Muscle of leg (tissue), 11 donors: Measurements from ENCODE around the gene CMIP. TPM values are rescaled to one million over a fixed set of nuclear protein-coding genes. Genes with fewer than 3 reads are reported as not detected.

Experiments used
- DNase-seq: peaks from one replicate; pipeline ENCODE4 v3.0.0; 2013
- H3K27ac ChIP-seq: one replicate; pipeline ENCODE4 v1.5.1; 2013; ENCODE audit warnings: mild to moderate bottlenecking, low read length, control low read depth
- H3K27me3 ChIP-seq: one replicate; pipeline ENCODE4 v1.6.1; 2013; ENCODE audit warnings: low read length; ENCODE audit not compliant: control insufficient read depth, insufficient read depth
- H3K36me3 ChIP-seq: one replicate; pipeline ENCODE4 v1.6.1; 2013; ENCODE audit warnings: low read length; ENCODE audit not compliant: control insufficient read depth, insufficient read depth
- H3K4me1 ChIP-seq: one replicate; pipeline ENCODE4 v1.6.1; 2013; ENCODE audit warnings: low read length; ENCODE audit not compliant: control insufficient read depth, insufficient read depth
- H3K4me3 ChIP-seq: one replicate; pipeline ENCODE4 v1.5.1; 2013; ENCODE audit warnings: low read length, control low read depth
- H3K9me3 ChIP-seq: replicated peaks from 2 replicates; pipeline ENCODE4 v1.6.1; 2013; ENCODE audit warnings: low read depth, low read length; ENCODE audit not compliant: control insufficient read depth
- WGBS: methylation state at CpG from one replicate; pipeline ENCODE4 v1.1.5; 2013; ENCODE audit warnings: missing lambda C conversion rate; ENCODE audit not compliant: insufficient coverage; 5-methylcytosine and 5-hydroxymethylcytosine counted together
- polyA plus RNA-seq, 8 donors: library from polyadenylated mRNA; unstranded; fragments of 120-200 nt; gene quantifications; one replicate each; pipeline versions ENCODE4 v1.2.1 to v1.2.3, GENCODE V29; 2013; ENCODE audit warnings: inconsistent platforms in 1 of 8, low replicate concordance in 1 of 8; ENCODE audit not compliant: insufficient read length in 8 of 8, insufficient read depth in 1 of 8
- total RNA-seq: library from RNA; stranded (reverse); fragments of 120-200 nt; gene quantifications from one replicate; pipeline ENCODE4 v1.2.4, GENCODE V29; 2013

The CMIP gene
- total and polyA plus RNA-seq, 9 donors: 5.5 to 24.3 (median 18.8) TPM

GRCh38 chr16:81668243-81669097, 223.9 kb downstream of the CMIP start:
- DNase-seq: no peak
- Histone ChIP-seq H3K36me3 (peaks cover 55% of the 10 kb centered on the region), H3K27me3 (no peaks in the 10 kb centered on the region), H3K4me3 (no peak overlapping the region), H3K9me3 (no peaks in the 10 kb centered on the region), H3K27ac (no peak overlapping the region), H3K4me1 (peaks cover 17% of the 10 kb centered on the region)
- 64% methylated on average over 23 of the region's 23 CpGs for WGBS

GRCh38 chr16:81669473-81670350, 225.1 kb downstream of the CMIP start:
- Histone ChIP-seq H3K9me3 (no peaks in the 10 kb centered on the region), H3K27ac (no peak overlapping the region), H3K4me3 (no peak overlapping the region), H3K4me1 (peaks cover 17% of the 10 kb centered on the region), H3K36me3 (peaks cover 54% of the 10 kb centered on the region), H3K27me3 (no peaks in the 10 kb centered on the region)
- 96% methylated on average over 16 of the region's 23 CpGs for WGBS
- DNase-seq: no peak

- 91% methylated on average over 12 of the region's 14 CpGs for WGBS
- Histone ChIP-seq H3K4me1 (peaks cover 20% of the 10 kb centered on the region), H3K9me3 (no peaks in the 10 kb centered on the region), H3K27me3 (no peaks in the 10 kb centered on the region), H3K36me3 (peaks cover 52% of the 10 kb centered on the region), H3K4me3 (no peak overlapping the region), H3K27ac (no peak overlapping the region)
- no peak for DNase-seq
These were observed 227.4 kb downstream of the CMIP start for GRCh38 chr16:81671738-81672597.

GRCh38 chr16:81673432-81673831, 228.8 kb downstream of the CMIP start:
- no peak for DNase-seq
- no peaks in the 10 kb centered on the region for H3K9me3 ChIP-seq
- H3K27ac ChIP-seq: no peak overlapping the region
- peaks cover 55% of the 10 kb centered on the region for H3K36me3 ChIP-seq
- H3K4me1 ChIP-seq: peaks cover 11% of the 10 kb centered on the region
- H3K27me3 ChIP-seq: no peaks in the 10 kb centered on the region
- H3K4me3 ChIP-seq: no peak overlapping the region
- WGBS: 83% methylated on average over 2 of the region's 7 CpGs

- H3K27me3 ChIP-seq: no peaks in the 10 kb centered on the region
- peaks cover 57% of the 10 kb centered on the region for H3K36me3 ChIP-seq
- peaks cover 15% of the 10 kb centered on the region for H3K4me1 ChIP-seq
- 74% methylated on average over 3 of the region's 3 CpGs for WGBS
- no peaks in the 10 kb centered on the region for H3K9me3 ChIP-seq
- no peak for DNase-seq
- H3K27ac ChIP-seq: no peak overlapping the region
- no peak overlapping the region for H3K4me3 ChIP-seq
These were observed 231.1 kb downstream of the CMIP start for GRCh38 chr16:81675662-81676061.

DNA sequence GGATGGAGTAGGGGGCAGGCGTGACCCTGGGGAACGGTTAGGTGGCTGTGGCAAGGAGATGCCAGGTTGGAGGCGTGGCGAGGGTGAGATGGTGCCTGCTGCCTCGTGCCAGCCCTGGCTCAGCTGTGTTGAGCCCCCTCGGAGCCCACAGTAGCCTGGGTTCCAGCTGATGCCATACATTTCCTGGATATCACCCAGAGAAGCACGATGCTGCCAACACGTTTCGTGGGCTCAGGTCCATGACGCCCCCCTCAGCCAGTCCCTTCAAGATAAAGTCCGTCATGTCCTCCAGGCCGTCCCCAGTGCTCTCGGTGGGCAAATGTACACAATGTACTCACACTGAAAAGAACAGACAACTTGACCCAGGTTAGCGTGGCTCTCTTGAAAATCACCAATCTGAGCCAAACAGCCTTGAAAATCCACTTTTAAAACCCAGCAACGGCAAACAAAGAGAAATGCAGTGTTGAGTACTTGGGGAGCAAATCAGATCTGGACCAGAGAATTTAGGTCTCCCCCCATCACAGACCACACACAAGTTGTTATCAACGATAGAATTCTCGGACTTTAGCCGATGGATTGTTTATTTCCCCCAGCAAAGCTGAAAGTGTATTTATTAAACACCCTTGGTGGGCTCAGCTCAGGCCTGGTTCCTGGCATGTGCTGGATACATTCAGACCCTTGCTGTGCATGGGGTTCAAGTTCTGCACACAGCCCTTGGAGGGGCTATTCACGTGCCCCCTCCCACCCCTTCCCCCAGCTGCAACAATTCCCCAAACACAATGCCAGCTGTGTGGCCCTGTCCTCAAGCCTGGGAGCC, 231.7 kb downstream of the CMIP start:
- no peak for DNase-seq
- WGBS: 68% methylated on average over 12 of the region's 19 CpGs
- H3K27ac ChIP-seq: no peak overlapping the region
- peaks cover 56% of the 10 kb centered on the region for H3K36me3 ChIP-seq
- H3K27me3 ChIP-seq: no peaks in the 10 kb centered on the region
- peaks cover 21% of the 10 kb centered on the region for H3K4me1 ChIP-seq
- H3K9me3 ChIP-seq: no peaks in the 10 kb centered on the region
- H3K4me3 ChIP-seq: no peak overlapping the region

DNA sequence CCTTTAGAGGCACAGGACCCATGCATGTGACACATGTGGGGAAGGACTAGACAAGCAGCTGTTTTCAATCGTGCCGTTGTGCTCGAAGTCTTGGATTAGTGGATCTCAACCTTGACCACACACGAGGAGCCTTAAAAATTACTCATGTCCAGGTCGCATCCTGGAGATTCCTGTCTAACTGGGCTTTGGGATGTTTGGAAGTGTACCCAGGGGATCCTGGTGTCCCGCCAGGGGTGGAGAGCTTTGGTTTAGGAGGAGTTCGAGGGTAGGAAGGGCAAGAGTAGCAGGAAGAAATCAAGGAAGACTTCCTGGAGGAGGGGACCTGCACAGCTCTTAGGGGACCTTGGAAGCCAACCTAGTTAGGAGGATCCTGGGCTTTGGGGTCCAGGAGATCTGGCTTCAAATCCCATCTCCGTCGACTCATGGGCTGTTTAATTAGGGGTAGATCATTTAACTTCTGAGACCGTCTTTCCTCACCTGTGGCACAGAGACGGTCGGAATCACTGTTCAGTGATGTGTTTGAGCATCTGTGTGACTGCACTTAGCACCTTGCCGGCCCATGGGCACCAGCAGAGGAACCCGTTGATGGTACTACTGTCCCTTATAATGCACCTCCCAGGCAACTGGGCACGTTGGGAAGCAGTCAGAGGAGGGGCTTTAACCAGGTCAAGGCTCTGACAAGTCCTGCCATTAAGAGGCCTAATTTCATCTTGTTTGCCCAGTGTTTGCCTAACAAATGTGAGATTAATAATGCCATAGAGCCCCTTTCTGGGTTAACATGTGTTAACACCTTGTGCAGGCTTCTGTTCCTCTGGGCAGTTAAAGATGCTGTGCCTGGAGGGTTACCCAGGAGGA, 232.5 kb downstream of the CMIP start:
- Histone ChIP-seq H3K27me3 (no peaks in the 10 kb centered on the region), H3K36me3 (peaks cover 54% of the 10 kb centered on the region), H3K9me3 (no peaks in the 10 kb centered on the region), H3K4me1 (peaks cover 24% of the 10 kb centered on the region), H3K4me3 (no peak overlapping the region), H3K27ac (no peak overlapping the region)
- WGBS: 88% methylated on average over 10 of the region's 15 CpGs
- no peak for DNase-seq

GRCh38 chr16:81678326-81679095, 233.9 kb downstream of the CMIP start:
- no peaks in the 10 kb centered on the region for H3K9me3 ChIP-seq
- WGBS: 85% methylated on average over 35 of the region's 35 CpGs
- peaks cover 24% of the 10 kb centered on the region for H3K4me1 ChIP-seq
- no peak for DNase-seq
- peaks cover 51% of the 10 kb centered on the region for H3K36me3 ChIP-seq
- H3K4me3 ChIP-seq: no peak overlapping the region
- H3K27me3 ChIP-seq: no peaks in the 10 kb centered on the region
- H3K27ac ChIP-seq: no peak overlapping the region
